HCT116 (cell line): ENCODE results near the gene GGA2.

Experiments used
- POLR2AphosphoS5 ChIP-seq: IDR thresholded peaks from 2 replicates; pipeline ENCODE4 v1.6.1; 2011; ENCODE audit warnings: mild to moderate bottlenecking, low read depth, low read length, moderate library complexity
- TF ChIP-seq, protein P1 (sequence below), 3 experiments: fragments of 200-600 bp in 1 of 3; sonication (generic) in 1 of 3; IDR thresholded peaks in 2 of 3; conservative IDR thresholded peaks in 1 of 3; 2 replicates each; pipeline ENCODE4 v1.5.1; 2012 to 2017; ENCODE audit warnings: low read depth in 2 of 3, low read length in 2 of 3, antibody characterized with exemption in 1 of 3, borderline replicate concordance in 1 of 3, control low read depth in 1 of 3, mild to moderate bottlenecking in 1 of 3, mixed read lengths in 1 of 3, mixed run types in 1 of 3, moderate library complexity in 1 of 3; ENCODE audit not compliant: insufficient read depth in 1 of 3

DNA sequence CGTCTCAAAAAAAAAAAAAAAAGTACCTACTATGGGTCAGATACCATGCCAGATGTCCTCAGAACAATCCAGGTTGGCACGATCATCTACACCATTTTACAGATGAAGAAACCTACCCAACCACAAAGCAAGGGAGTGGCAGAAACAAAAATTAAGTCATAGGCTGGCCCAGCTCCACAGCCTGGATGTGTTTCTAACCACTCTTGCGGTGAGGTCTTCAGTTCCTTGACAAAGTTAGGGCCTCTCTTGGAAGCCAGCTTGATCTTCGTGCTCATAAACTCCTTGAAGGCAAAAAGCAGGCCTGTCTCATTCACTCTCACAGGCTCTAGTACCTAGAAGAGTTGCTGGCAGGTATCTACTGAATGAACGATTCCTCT lies 6.2 kb downstream of the GGA2 start:
- TF ChIP-seq, protein P1, sequence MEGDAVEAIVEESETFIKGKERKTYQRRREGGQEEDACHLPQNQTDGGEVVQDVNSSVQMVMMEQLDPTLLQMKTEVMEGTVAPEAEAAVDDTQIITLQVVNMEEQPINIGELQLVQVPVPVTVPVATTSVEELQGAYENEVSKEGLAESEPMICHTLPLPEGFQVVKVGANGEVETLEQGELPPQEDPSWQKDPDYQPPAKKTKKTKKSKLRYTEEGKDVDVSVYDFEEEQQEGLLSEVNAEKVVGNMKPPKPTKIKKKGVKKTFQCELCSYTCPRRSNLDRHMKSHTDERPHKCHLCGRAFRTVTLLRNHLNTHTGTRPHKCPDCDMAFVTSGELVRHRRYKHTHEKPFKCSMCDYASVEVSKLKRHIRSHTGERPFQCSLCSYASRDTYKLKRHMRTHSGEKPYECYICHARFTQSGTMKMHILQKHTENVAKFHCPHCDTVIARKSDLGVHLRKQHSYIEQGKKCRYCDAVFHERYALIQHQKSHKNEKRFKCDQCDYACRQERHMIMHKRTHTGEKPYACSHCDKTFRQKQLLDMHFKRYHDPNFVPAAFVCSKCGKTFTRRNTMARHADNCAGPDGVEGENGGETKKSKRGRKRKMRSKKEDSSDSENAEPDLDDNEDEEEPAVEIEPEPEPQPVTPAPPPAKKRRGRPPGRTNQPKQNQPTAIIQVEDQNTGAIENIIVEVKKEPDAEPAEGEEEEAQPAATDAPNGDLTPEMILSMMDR (IDR thresholded peaks at IDR 0.05 in 2 of 3, conservative IDR thresholded peaks at IDR 0.05 in 1 of 3; ENCODE audit: borderline replicate concordance in 1 of 3, insufficient read depth in 1 of 3, low read depth in 2 of 3, low read length in 2 of 3), result no peak
- no peak for TF ChIP-seq POLR2AphosphoS5
